A549 (cell line): Measurements from ENCODE around the gene SYT12. TPM values are rescaled to one million over a fixed set of nuclear protein-coding genes. Genes with fewer than 3 reads are reported as not detected.

Experiments used
- ATAC-seq, 2 experiments: fragments of 200-7000 bp in 1 of 2; fragments of >200 bp in 1 of 2; cut with Nextera tagmentation in 1 of 2; cut with Tn5 transposase in 1 of 2; 3 replicates each; pipeline versions ENCODE4 v1.8.0 to v1.9.1; 2018 to 2020; ENCODE audit warnings: mild to moderate bottlenecking in 1 of 2, moderate library complexity in 1 of 2
- CTCF ChIA-PET: fragments of 300-600 bp; sonication (Branson Sonifier 250); formaldehyde crosslinking; extraction: SDS; loops from one replicate; lab custom pipeline; 2021; ENCODE audit warnings: antibody characterized with exemption, inconsistent platforms; lab: Yijun Ruan, JAX
- POLR2A ChIA-PET: fragments of 350-600 bp; formaldehyde crosslinking; extraction: SDS; loops from one replicate; lab custom pipeline; 2021; ENCODE audit warnings: antibody characterized with exemption, inconsistent platforms; lab: Yijun Ruan, JAX
- DNase-seq, 2 experiments: peaks; one replicate each; pipeline versions ENCODE4 v3.0.0 to v3.0.0-alpha.2; 2011 to 2016; ENCODE audit warnings: low read depth in 1 of 2, low spot score in 1 of 2
- FAIRE-seq: peaks from 2 replicates; lab custom pipeline; 2011; peaks lifted over from hg19 to GRCh38; lab: Jason Lieb, UNC
- H3K27ac ChIP-seq, 2 experiments: fragments of >200 bp; sonication (Bioruptor Twin); formaldehyde crosslinking; 3 replicates each; pipeline ENCODE4 v1.5.1; 2016 to 2017
- H3K4me1 ChIP-seq: fragments of >200 bp; sonication (Bioruptor Twin); formaldehyde crosslinking; 3 replicates; pipeline ENCODE4 v1.6.1; 2016
- H3K4me2 ChIP-seq: fragments of >200 bp; sonication (Bioruptor Twin); formaldehyde crosslinking; 3 replicates; pipeline ENCODE4 v1.6.1; 2016
- H3K4me3 ChIP-seq: fragments of >200 bp; sonication (Bioruptor Twin); formaldehyde crosslinking; 3 replicates; pipeline ENCODE4 v1.5.1; 2016
- H3K9me3 ChIP-seq: fragments of >200 bp; sonication (Bioruptor Twin); formaldehyde crosslinking; 3 replicates; pipeline ENCODE4 v1.6.1; 2016
- CBX8 ChIP-seq: fragments of 200-600 bp; sonication (generic); IDR thresholded peaks from 2 replicates; pipeline ENCODE4 v1.6.1; 2016
- CEBPB ChIP-seq, 2 experiments: fragments of >200 bp in 1 of 2; sonication (Bioruptor Twin) in 1 of 2; formaldehyde crosslinking in 1 of 2; IDR thresholded peaks; 2 replicates each; pipeline ENCODE4 v1.6.1; 2012 to 2016
- FOSL2 ChIP-seq, 2 experiments: fragments of 450-650 bp in 1 of 2; fragments of >200 bp in 1 of 2; sonication (Bioruptor Twin) in 1 of 2; formaldehyde crosslinking; IDR thresholded peaks; 2 replicates each; pipeline versions ENCODE4 v1.5.0 to v1.6.1; 2016 to 2020; ENCODE audit warnings: mild to moderate bottlenecking in 1 of 2, moderate library complexity in 1 of 2
- HDAC2 ChIP-seq: fragments of 200-600 bp; sonication (generic); IDR thresholded peaks from 2 replicates; pipeline ENCODE4 v1.6.1; 2016
- HOXB13 ChIP-seq: fragments of 250-450 bp; sonication (Bioruptor Pico); IDR thresholded peaks from 2 replicates; pipeline ENCODE4 v1.5.0; 2020; ENCODE audit warnings: low read depth, mild to moderate bottlenecking, moderate library complexity
- HOXB5 ChIP-seq: fragments of 250-450 bp; sonication (Bioruptor Pico); IDR thresholded peaks from 2 replicates; pipeline ENCODE4 v1.5.0; 2020; ENCODE audit warnings: mild to moderate bottlenecking, moderate library complexity
- JUNB ChIP-seq: fragments of >200 bp; sonication (Bioruptor Twin); formaldehyde crosslinking; IDR thresholded peaks from 2 replicates; pipeline ENCODE4 v1.6.1; 2016
- KDM5A ChIP-seq: fragments of 200-600 bp; sonication (generic); IDR thresholded peaks from 2 replicates; pipeline ENCODE4 v1.6.1; 2016; ENCODE audit warnings: antibody characterized with exemption, mild to moderate bottlenecking
- MAZ ChIP-seq: fragments of 150-350 bp; IDR thresholded peaks from 2 replicates; pipeline ENCODE4 v1.6.1; 2014; ENCODE audit warnings: antibody characterized with exemption, low read depth, low read length, borderline replicate concordance
- MYC ChIP-seq: IDR thresholded peaks from 2 replicates; pipeline ENCODE4 v1.6.1; 2012; ENCODE audit warnings: mild to moderate bottlenecking, inconsistent platforms, low read length, improper control_type of control experiment, borderline replicate concordance
- POLR2A ChIP-seq: IDR thresholded peaks from 2 replicates; pipeline ENCODE4 v1.6.1; 2012; ENCODE audit warnings: mild to moderate bottlenecking, low read length
- RAD21 ChIP-seq, 2 experiments: fragments of >200 bp in 1 of 2; sonication (Bioruptor Twin) in 1 of 2; formaldehyde crosslinking in 1 of 2; IDR thresholded peaks in 1 of 2; conservative IDR thresholded peaks in 1 of 2; 2 replicates in 1 of 2; 3 replicates in 1 of 2; pipeline ENCODE4 v1.6.1; 2012 to 2018; ENCODE audit warnings: inconsistent platforms in 1 of 2
- RCOR1 ChIP-seq: fragments of 150-350 bp; IDR thresholded peaks from 2 replicates; pipeline ENCODE4 v1.6.1; 2014; ENCODE audit warnings: antibody characterized with exemption, low read length, low read depth
- RFX5 ChIP-seq: fragments of 450-650 bp; IDR thresholded peaks from 2 replicates; pipeline ENCODE4 v1.7.1; 2014; ENCODE audit warnings: antibody characterized with exemption, mild to moderate bottlenecking, moderate library complexity
- RNF2 ChIP-seq: fragments of 200-600 bp; sonication (generic); IDR thresholded peaks from 2 replicates; pipeline ENCODE4 v1.6.1; 2016; ENCODE audit warnings: low read depth, mild to moderate bottlenecking, antibody characterized with exemption, moderate library complexity, borderline replicate concordance
- SREBF2 ChIP-seq: fragments of 450-650 bp; IDR thresholded peaks from 2 replicates; pipeline ENCODE4 v1.6.1; 2014; ENCODE audit warnings: mild to moderate bottlenecking, moderate library complexity
- ZC3H11A ChIP-seq: fragments of 450-650 bp; IDR thresholded peaks from 2 replicates; pipeline ENCODE4 v1.6.1; 2014; ENCODE audit warnings: antibody characterized with exemption, mild to moderate bottlenecking
- ZFP36 ChIP-seq: fragments of 450-650 bp; IDR thresholded peaks from 2 replicates; pipeline ENCODE4 v1.6.1; 2014; ENCODE audit warnings: borderline replicate concordance; ENCODE audit not compliant: partially characterized antibody
- WGBS: methylation state at CpG from one replicate; pipeline ENCODE4 v1.1.6; 2017; ENCODE audit errors: missing lambda C conversion rate; 5-methylcytosine and 5-hydroxymethylcytosine counted together
- polyA plus RNA-seq, 4 experiments: library from polyadenylated mRNA; depleted of rRNA in 3 of 4; stranded (reverse); fragments of >200 nt; fragmentation: RNase III in 1 of 4; extraction: RNeasy Plus Mini Kit Qiagen cat#74134 plus additional on column Dnase treatment in 1 of 4; gene quantifications; 2 replicates in 3 of 4; 3 replicates in 1 of 4; pipeline ENCODE4 v1.2.3, GENCODE V29; 2011 to 2017
- TF ChIP-seq, protein P1 (sequence below): IDR thresholded peaks from 2 replicates; pipeline ENCODE4 v1.6.1; 2012
- TF ChIP-seq, protein P2 (sequence below): fragments of >200 bp; sonication (Bioruptor Twin); formaldehyde crosslinking; IDR thresholded peaks from 3 replicates; pipeline ENCODE4 v1.6.1; 2016
- TF ChIP-seq, protein P3 (sequence below): fragments of >200 bp; sonication (Bioruptor Twin); formaldehyde crosslinking; IDR thresholded peaks from 2 replicates; pipeline ENCODE4 v1.6.1; 2016

Gene SYT12
- polyA plus RNA-seq, 2 of the 4 experiments (the other 2 are of a cell fraction): 1.4 to 9.6 TPM

DNA sequence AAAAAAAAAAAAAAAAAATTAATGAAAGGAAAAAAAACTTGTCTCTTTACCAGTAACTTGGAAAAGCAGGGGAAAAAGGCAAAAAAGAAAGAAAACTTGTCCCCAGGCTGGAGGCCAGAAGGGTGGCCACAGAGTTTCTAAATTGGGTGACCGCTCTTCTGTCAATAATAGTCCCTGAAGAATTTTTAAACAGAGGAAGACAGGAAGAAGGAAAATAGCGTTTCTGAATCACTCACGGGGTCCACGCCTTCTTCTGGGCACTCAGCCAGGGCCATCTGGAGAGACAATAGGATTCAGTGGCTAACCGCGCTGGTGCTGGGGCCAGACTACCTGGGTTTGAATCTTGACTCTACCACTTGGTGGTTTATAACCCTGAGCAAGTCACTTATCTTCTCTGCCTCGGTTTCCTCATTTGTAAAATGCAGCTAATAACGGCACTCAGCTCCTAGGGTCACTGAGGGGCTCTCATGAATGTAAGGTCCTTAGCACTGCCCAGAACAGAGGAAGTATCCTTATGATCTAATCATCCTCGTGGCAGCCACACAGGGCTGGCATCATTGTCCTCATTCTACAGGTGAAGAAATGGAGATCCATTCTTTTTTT is 40.9 kb upstream of the SYT12 start:
- TF ChIP-seq, protein P1, sequence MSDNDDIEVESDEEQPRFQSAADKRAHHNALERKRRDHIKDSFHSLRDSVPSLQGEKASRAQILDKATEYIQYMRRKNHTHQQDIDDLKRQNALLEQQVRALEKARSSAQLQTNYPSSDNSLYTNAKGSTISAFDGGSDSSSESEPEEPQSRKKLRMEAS: peak; percentile 64; the same call in 1 of the 2 replicates
- TF ChIP-seq CBX8 (no peak), RFX5 (no peak), CEBPB (IDR thresholded peaks at IDR 0.05) (no peak), RAD21 (conservative IDR thresholded peaks at IDR 0.05 in 1 of 2, IDR thresholded peaks at IDR 0.05 in 1 of 2) (0 out of 5 replicates have a peak, but pooled peaks of 1 of the 2 experiments have one; percentile 11), FOSL2 (IDR thresholded peaks at IDR 0.05) (no peak), FOSL2 (CRISPR knock-in tag; IDR thresholded peaks at IDR 0.05) (peak; percentile 61), HOXB13 (CRISPR knock-in tag) (peak; percentile 50; the same call in 1 of the 2 replicates)
- Histone ChIP-seq H3K27ac (peak overlapping the region; percentile 65 to 79), H3K4me3 (no peak overlapping the region), H3K4me2 (peak overlapping the region; percentile 72), H3K4me1 (peaks cover 46% of the 10 kb centered on the region), H3K9me3 (peaks cover 18% of the 10 kb centered on the region)
- ChIA-PET CTCF (interaction anchor here (0.6 to 1.6 kb wide), 5 partner anchors 15 to 99 kb away, joined by 3 to 6 read pairs (median 4); no protein-coding TSS in a partner anchor), POLR2A (interaction anchor here (0.7 kb wide), 1 partner anchor 131 kb away, joined by 4 read pairs; no protein-coding TSS in a partner anchor)
- FAIRE-seq (peak; percentile 78), DNase-seq (peak; percentile 69 to 91), ATAC-seq (peak; percentile 85 to 89)
- WGBS: 3% methylated on average over 9 of the region's 9 CpGs

DNA sequence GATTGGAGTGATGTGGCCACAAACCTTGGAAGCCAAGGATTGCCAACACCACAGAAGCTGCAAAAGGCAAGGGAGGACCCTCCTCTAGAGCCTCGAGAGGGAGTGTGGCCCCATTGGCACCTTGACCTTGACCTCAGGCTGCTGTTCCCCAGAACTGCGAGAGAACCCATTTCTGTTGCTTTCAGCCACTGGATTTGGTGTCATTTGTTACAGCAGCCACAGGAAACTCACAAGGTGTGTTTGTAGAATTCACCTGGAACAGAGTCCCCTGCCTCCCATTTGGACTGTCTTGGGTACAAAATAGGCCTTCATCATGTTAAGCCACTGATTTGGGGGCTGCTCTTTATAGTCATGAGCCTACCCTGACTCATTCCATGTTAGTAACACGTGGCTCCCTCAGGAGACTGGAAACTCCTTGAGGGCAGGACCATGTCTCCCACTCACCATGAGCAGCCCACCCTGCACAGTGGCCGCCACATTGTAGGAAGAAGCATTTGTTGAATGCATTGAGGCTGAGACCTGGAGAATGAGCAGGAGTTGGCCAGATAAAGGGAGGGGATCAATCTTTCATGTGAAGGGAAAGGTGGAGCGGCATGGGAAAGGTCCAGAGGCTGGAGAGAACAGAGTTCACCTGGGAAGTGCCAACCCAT is 39.5 kb upstream of the SYT12 start:
- DNase-seq: no peak
- no peak for FAIRE-seq
- ATAC-seq: no peak

DNA sequence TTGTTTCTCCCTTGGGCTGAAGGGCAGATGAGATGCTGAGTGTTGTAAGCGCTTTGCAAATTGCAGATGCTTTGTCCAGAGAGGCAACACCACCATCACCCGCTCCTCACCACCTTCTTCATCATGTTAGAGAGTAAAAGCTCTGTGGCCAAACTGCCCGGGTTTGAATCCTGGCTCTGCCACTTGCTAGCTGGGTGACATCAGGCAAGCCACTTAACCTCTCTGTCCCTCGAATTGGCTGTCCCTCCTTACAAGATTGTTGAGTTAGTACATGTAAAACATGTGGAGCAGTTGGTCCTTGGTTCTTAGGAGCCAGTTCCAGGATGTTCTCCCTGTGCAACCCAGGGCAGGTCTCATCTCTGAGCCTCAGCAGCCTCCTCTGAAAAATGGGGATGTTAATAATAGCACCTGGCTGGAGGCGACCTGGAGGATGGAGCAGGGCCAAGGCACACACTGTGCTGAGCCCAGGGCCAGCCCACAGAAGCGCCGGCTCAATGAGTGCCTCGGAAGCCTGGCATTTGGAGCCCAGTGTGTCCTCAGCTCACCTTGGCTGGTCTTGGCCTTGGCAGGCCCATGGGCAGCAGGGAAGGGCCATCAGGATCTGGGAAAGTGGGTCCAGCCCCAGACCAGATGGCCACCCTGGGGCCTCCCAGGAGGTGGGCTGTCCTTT is 37.3 kb upstream of the SYT12 start:
- POLR2A ChIA-PET: no interaction called here
- CTCF ChIA-PET: interaction anchor here (1.5 to 2.4 kb wide), 3 partner anchors 10 to 36 kb away, joined by 3 to 13 read pairs (median 8); partner anchors contain the start of gene C11orf86

More for the DNA sequence above, 39.5 kb upstream of the SYT12 start:
- Histone ChIP-seq H3K27ac (peak overlapping the region; percentile 65 to 79; a peak in 4 of 6 replicates), H3K4me1 (peaks cover 52% of the 10 kb centered on the region), H3K4me3 (no peak overlapping the region), H3K4me2 (no peak overlapping the region; the same call in 2 of the 3 replicates), H3K9me3 (peaks cover 14% of the 10 kb centered on the region)
- 89% methylated on average over 5 of the region's 5 CpGs for WGBS
- TF ChIP-seq ZC3H11A (no peak), HDAC2 (no peak), KDM5A (no peak), POLR2A (no peak), HOXB5 (no peak)
- POLR2A ChIA-PET: no interaction called here
- CTCF ChIA-PET: interaction anchor here (0.9 to 1.6 kb wide), 4 partner anchors 14 to 100 kb away, joined by 3 to 6 read pairs (median 4); no protein-coding TSS in a partner anchor

DNA sequence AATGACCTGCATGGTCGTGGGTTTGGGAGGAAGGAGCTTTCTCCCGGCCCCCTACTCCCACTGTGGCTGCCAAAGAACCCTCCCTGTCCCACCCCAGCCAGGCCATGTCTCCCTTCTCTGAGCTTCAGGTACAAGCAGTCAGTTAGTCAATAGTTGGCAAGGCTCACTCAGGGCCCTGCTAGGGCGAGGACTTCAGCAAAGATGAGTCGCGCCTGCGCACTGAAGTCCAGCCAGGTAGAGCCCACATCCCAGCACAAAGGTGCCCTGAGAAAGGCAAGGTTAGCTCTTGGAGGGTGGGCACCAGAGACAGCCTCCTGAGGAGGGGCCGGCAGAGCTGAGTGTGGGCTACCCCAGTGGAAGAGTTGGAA is 36.8 kb upstream of the SYT12 start:
- WGBS: 97% methylated on average over 3 of the region's 7 CpGs
- Histone ChIP-seq H3K4me2 (no peak overlapping the region; the same call in 2 of the 3 replicates), H3K4me3 (no peak overlapping the region), H3K27ac (peak overlapping the region; percentile 30 to 79; a peak in 5 of 6 replicates), H3K4me1 (peaks cover 51% of the 10 kb centered on the region), H3K9me3 (no peaks in the 10 kb centered on the region)
- TF ChIP-seq JUNB (no peak), RCOR1 (no peak), FOSL2 (IDR thresholded peaks at IDR 0.05) (no peak), FOSL2 (CRISPR knock-in tag; IDR thresholded peaks at IDR 0.05) (no peak), ZC3H11A (no peak), MYC (no peak), HOXB5 (no peak), HDAC2 (no peak), MAZ (no peak), ZFP36 (no peak)
- TF ChIP-seq, protein P2, sequence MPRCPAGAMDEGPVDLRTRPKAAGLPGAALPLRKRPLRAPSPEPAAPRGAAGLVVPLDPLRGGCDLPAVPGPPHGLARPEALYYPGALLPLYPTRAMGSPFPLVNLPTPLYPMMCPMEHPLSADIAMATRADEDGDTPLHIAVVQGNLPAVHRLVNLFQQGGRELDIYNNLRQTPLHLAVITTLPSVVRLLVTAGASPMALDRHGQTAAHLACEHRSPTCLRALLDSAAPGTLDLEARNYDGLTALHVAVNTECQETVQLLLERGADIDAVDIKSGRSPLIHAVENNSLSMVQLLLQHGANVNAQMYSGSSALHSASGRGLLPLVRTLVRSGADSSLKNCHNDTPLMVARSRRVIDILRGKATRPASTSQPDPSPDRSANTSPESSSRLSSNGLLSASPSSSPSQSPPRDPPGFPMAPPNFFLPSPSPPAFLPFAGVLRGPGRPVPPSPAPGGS: no peak
- no peak for DNase-seq
- FAIRE-seq: no peak
- no peak for ATAC-seq
- ChIA-PET CTCF (interaction anchor here (1.2 to 2.4 kb wide), 4 partner anchors 9 to 35 kb away, joined by 3 to 13 read pairs (median 6); partner anchors contain the start of gene C11orf86), POLR2A (no interaction called here)

More for the DNA sequence above, 37.3 kb upstream of the SYT12 start:
- FAIRE-seq: no peak
- Histone ChIP-seq H3K4me3 (no peak overlapping the region), H3K4me2 (no peak overlapping the region; the same call in 2 of the 3 replicates), H3K9me3 (no peaks in the 10 kb centered on the region), H3K4me1 (peaks cover 52% of the 10 kb centered on the region), H3K27ac (peak overlapping the region; percentile 30 to 79; a peak in 5 of 6 replicates)
- 81% methylated on average over 8 of the region's 8 CpGs for WGBS
- no peak for DNase-seq
- no peak; a peak in 1 of 6 replicates for ATAC-seq
- TF ChIP-seq RNF2 (no peak), SREBF2 (no peak)
- TF ChIP-seq, protein P3, sequence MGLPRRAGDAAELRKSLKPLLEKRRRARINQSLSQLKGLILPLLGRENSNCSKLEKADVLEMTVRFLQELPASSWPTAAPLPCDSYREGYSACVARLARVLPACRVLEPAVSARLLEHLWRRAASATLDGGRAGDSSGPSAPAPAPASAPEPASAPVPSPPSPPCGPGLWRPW: no peak
